Coronary artery (tissue), 2 donors: ENCODE data around the gene LPAR2.

Source experiments
- DNase-seq: peaks from one replicate; pipeline ENCODE4 v3.0.0-alpha.2; 2017; ENCODE audit warnings: low spot score
- H3K27ac ChIP-seq, 2 donors: fragments of 200-600 bp; sonication (generic); one replicate each; pipeline ENCODE4 v1.5.1; 2016 to 2019
- H3K4me3 ChIP-seq: fragments of 200-600 bp; sonication (generic); 2 replicates; pipeline ENCODE4 v1.5.1; 2016; ENCODE audit warnings: mild to moderate bottlenecking, moderate library complexity
- CTCF ChIP-seq: fragments of 200-600 bp; sonication (generic); IDR thresholded peaks from one replicate; pipeline ENCODE4 v1.5.1; 2019; ENCODE audit warnings: antibody characterized with exemption

Gene LPAR2

GRCh38 chr19:19645233-19645870 lies 17.3 kb upstream of the LPAR2 start:
- TF ChIP-seq CTCF: no peak
- Histone ChIP-seq H3K27ac (no peak overlapping the region), H3K4me3 (no peak overlapping the region)
- no peak for DNase-seq

- DNase-seq: no peak
- TF ChIP-seq CTCF: peak; percentile 21
- H3K27ac ChIP-seq: peak overlapping the region in 1 of 2 donors; percentile 10
- H3K4me3 ChIP-seq: peak overlapping the region; percentile 86
Observed at GRCh38 chr19:19644054-19644388, 16.0 kb upstream of the LPAR2 start.

- peak; percentile 83 for DNase-seq
- Histone ChIP-seq H3K4me3 (peak within 1 kb of the TSS; percentile 86), H3K27ac (peak within 1 kb of the TSS; percentile 10 to 77)
- peak; percentile 89 for TF ChIP-seq CTCF
Observed at GRCh38 chr19:19643158-19644053, 15.4 kb upstream of the LPAR2 start, which contains the start of gene GMIP. Gene GMIP, minus strand, starts transcription at chr19:19643657. Its CDS starts 128 bp downstream, at chr19:19643529.

GRCh38 chr19:19642506-19643157 lies 14.6 kb upstream of the LPAR2 start:
- Histone ChIP-seq H3K4me3 (peak overlapping the region; percentile 86), H3K27ac (peak overlapping the region; percentile 10 to 77)
- no peak for DNase-seq
- no peak for TF ChIP-seq CTCF

GRCh38 chr19:19637523-19638251 lies 9.7 kb upstream of the LPAR2 start:
- DNase-seq: no peak
- TF ChIP-seq CTCF: no peak
- H3K4me3 ChIP-seq: no peak overlapping the region
- no peak overlapping the region for H3K27ac ChIP-seq

GRCh38 chr19:19637186-19637522 lies 9.1 kb upstream of the LPAR2 start:
- no peak for TF ChIP-seq CTCF
- no peak for DNase-seq
- Histone ChIP-seq H3K4me3 (no peak overlapping the region), H3K27ac (no peak overlapping the region)
